IPS DF 6.9 (cell line): Measurements from ENCODE around the gene RAB11FIP2.

Source experiments
- DNase-seq: peaks from one replicate; pipeline ENCODE4 v3.0.0-alpha.2; 2013; ENCODE audit warnings: low read depth, low spot score
- H3K27ac ChIP-seq: one replicate; pipeline ENCODE4 v1.5.1; 2013; ENCODE audit warnings: low read length, control low read depth
- H3K27me3 ChIP-seq: 2 replicates; pipeline ENCODE4 v1.6.1; 2013; ENCODE audit warnings: mild to moderate bottlenecking, low read length; ENCODE audit not compliant: control insufficient read depth, insufficient read depth
- H3K36me3 ChIP-seq: 2 replicates; pipeline ENCODE4 v1.6.1; 2013; ENCODE audit warnings: low read length; ENCODE audit not compliant: control insufficient read depth, insufficient read depth
- H3K4me1 ChIP-seq: 2 replicates; pipeline ENCODE4 v1.6.1; 2013; ENCODE audit warnings: low read length; ENCODE audit not compliant: control insufficient read depth, insufficient read depth
- H3K4me3 ChIP-seq: 2 replicates; pipeline ENCODE4 v1.5.1; 2013; ENCODE audit warnings: mild to moderate bottlenecking, low read length
- H3K9me3 ChIP-seq: 2 replicates; pipeline ENCODE4 v1.6.1; 2013; ENCODE audit warnings: low read length, inconsistent platforms; ENCODE audit not compliant: control insufficient read depth, insufficient read depth
- WGBS: extraction: QIAGEN DNeasy Blood & Tissue Kit; methylation state at CpG from one replicate; pipeline ENCODE4 v1.1.7; 2013; ENCODE audit warnings: mixed read lengths, missing lambda C conversion rate; ENCODE audit not compliant: insufficient read length, insufficient coverage; 5-methylcytosine and 5-hydroxymethylcytosine counted together

Gene RAB11FIP2

GRCh38 chr10:117988814-117989213 lies 57.9 kb downstream of the RAB11FIP2 start:
- Histone ChIP-seq H3K27me3 (no peaks in the 10 kb centered on the region), H3K9me3 (no peaks in the 10 kb centered on the region), H3K4me3 (no peak overlapping the region), H3K36me3 (no peaks in the 10 kb centered on the region), H3K4me1 (no peaks in the 10 kb centered on the region; the same call in 1 of the 2 replicates), H3K27ac (no peak overlapping the region)
- no peak for DNase-seq
- WGBS: no CpG with 5 or more reads among the region's 3 CpGs

- H3K4me1 ChIP-seq: no peaks in the 10 kb centered on the region; the same call in 1 of the 2 replicates
- DNase-seq: no peak
- no peaks in the 10 kb centered on the region for H3K27me3 ChIP-seq
- H3K4me3 ChIP-seq: no peak overlapping the region
- H3K9me3 ChIP-seq: no peaks in the 10 kb centered on the region
- H3K36me3 ChIP-seq: no peaks in the 10 kb centered on the region
- H3K27ac ChIP-seq: no peak overlapping the region
Observed at GRCh38 chr10:117987244-117987909, 59.4 kb downstream of the RAB11FIP2 start.

- Histone ChIP-seq H3K27me3 (no peaks in the 10 kb centered on the region), H3K9me3 (no peaks in the 10 kb centered on the region), H3K36me3 (no peaks in the 10 kb centered on the region), H3K27ac (no peak overlapping the region), H3K4me1 (no peaks in the 10 kb centered on the region; the same call in 1 of the 2 replicates), H3K4me3 (no peak overlapping the region)
- WGBS: 100% methylated on average over 1 of the region's 2 CpGs
- DNase-seq: no peak
Observed at GRCh38 chr10:117983961-117984360, 62.8 kb downstream of the RAB11FIP2 start.

DNA sequence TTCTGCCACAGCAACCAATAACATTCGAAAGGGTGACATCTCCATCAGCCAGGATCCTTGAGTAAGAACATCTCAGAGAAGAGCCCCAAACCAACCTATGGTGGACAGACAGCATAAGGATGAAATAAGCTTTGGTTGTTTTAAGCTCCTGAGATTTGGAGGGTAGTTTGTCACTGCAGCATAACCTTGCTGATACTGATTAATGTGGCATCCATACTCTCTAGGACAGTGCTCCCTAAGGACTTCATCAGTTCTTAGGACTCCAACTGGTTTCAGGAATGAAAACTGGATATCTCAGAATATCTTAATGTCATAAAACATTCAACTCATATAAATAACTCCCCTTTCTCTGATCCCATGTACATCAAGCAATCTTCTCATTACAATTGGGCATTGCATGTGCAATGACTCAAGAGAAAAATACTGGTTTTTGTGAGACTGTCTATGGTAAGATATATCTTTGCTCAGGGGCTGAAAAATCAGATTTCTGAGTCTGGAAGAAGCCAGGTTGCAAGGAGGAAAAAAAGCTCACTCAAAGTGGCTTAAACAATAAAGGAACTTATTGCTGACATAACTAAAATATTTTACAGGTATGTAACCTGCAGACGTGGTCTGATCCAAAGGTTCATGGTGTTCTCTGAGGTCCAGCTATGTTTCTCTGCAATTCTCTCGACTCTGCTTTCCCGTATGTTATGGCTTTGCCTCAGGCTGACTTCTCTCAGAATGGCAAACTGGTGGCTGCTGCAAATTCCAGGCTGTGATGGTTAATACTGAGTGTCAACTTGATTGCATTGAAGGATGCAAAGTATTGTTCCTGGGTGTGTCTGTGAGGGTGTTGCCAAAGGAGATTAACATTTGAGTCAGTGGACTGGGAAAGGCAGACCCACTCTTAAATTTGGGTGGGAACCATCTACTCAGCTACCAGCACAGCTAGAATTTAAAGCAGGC lies 65.7 kb downstream of the RAB11FIP2 start:
- Histone ChIP-seq H3K4me3 (no peak overlapping the region), H3K9me3 (no peaks in the 10 kb centered on the region), H3K27ac (no peak overlapping the region), H3K36me3 (no peaks in the 10 kb centered on the region), H3K27me3 (no peaks in the 10 kb centered on the region), H3K4me1 (no peaks in the 10 kb centered on the region; the same call in 1 of the 2 replicates)
- no peak for DNase-seq
- no CpG with 5 or more reads among the region's 4 CpGs for WGBS

DNA sequence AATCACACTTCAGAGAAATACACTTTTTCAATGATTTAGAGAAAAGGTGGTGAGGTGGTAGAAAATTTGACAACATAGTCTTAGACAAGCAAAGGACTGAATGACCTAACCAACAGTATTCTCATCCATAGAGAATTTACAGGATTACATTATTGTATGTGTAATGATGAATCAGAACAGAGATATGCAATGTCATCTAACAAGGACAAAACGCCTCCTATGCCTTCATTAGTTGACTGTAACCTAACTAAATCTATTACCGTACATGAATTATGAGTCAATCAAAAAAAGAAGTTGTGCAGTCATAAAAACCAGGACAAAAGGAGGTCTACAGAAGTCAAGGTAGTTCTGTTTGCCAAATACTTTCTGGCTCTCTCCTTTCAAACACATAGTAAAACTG lies 66.5 kb downstream of the RAB11FIP2 start:
- WGBS: no CpG with 5 or more reads among the region's 2 CpGs

GRCh38 chr10:117972168-117972837 lies 74.4 kb downstream of the RAB11FIP2 start:
- Histone ChIP-seq H3K4me3 (no peak overlapping the region), H3K4me1 (peaks cover 4% of the 10 kb centered on the region; the same call in 1 of the 2 replicates), H3K36me3 (no peaks in the 10 kb centered on the region), H3K9me3 (no peaks in the 10 kb centered on the region), H3K27ac (no peak overlapping the region), H3K27me3 (no peaks in the 10 kb centered on the region)
- no peak for DNase-seq
- no CpG with 5 or more reads among the region's 5 CpGs for WGBS

More for the DNA sequence above, 66.5 kb downstream of the RAB11FIP2 start:
- no peaks in the 10 kb centered on the region for H3K27me3 ChIP-seq
- no peaks in the 10 kb centered on the region for H3K36me3 ChIP-seq
- H3K27ac ChIP-seq: no peak overlapping the region
- H3K4me3 ChIP-seq: no peak overlapping the region
- no peaks in the 10 kb centered on the region for H3K9me3 ChIP-seq
- H3K4me1 ChIP-seq: no peaks in the 10 kb centered on the region; the same call in 1 of the 2 replicates
- DNase-seq: no peak

GRCh38 chr10:117970962-117971361 lies 75.8 kb downstream of the RAB11FIP2 start:
- no peaks in the 10 kb centered on the region for H3K36me3 ChIP-seq
- H3K4me1 ChIP-seq: peaks cover 4% of the 10 kb centered on the region; the same call in 1 of the 2 replicates
- WGBS: no CpG with 5 or more reads among the region's 2 CpGs

GRCh38 chr10:117969592-117969991 lies 77.1 kb downstream of the RAB11FIP2 start:
- no CpG with 5 or more reads among the region's 1 CpG for WGBS
- Histone ChIP-seq H3K36me3 (no peaks in the 10 kb centered on the region), H3K27ac (no peak overlapping the region), H3K9me3 (no peaks in the 10 kb centered on the region), H3K27me3 (no peaks in the 10 kb centered on the region), H3K4me3 (no peak overlapping the region), H3K4me1 (peaks cover 4% of the 10 kb centered on the region; the same call in 1 of the 2 replicates)
- no peak for DNase-seq

More at GRCh38 chr10:117970962-117971361, 75.8 kb downstream of the RAB11FIP2 start:
- H3K27me3 ChIP-seq: no peaks in the 10 kb centered on the region
- H3K4me3 ChIP-seq: no peak overlapping the region
- no peak overlapping the region for H3K27ac ChIP-seq
- no peaks in the 10 kb centered on the region for H3K9me3 ChIP-seq
- DNase-seq: no peak

- Histone ChIP-seq H3K27ac (no peak overlapping the region), H3K36me3 (no peaks in the 10 kb centered on the region), H3K4me1 (peaks cover under 1% of the 10 kb centered on the region; the same call in 1 of the 2 replicates), H3K27me3 (0 out of 2 replicates have a peak, but pooled peaks cover under 1% of the 10 kb centered on the region), H3K9me3 (no peaks in the 10 kb centered on the region), H3K4me3 (no peak overlapping the region)
- no CpG with 5 or more reads among the region's 10 CpGs for WGBS
- DNase-seq: no peak
Observed at GRCh38 chr10:117968354-117969182, 78.2 kb downstream of the RAB11FIP2 start.
